ENCODE results near the gene WFIKKN2. TPM values are rescaled to one million over a fixed set of nuclear protein-coding genes. Genes with fewer than 3 reads are reported as not detected.

Gene WFIKKN2
- total RNA-seq, 4 donors from 2014 or later: 0.42 to 0.75 (median 0.60) TPM

DNA sequence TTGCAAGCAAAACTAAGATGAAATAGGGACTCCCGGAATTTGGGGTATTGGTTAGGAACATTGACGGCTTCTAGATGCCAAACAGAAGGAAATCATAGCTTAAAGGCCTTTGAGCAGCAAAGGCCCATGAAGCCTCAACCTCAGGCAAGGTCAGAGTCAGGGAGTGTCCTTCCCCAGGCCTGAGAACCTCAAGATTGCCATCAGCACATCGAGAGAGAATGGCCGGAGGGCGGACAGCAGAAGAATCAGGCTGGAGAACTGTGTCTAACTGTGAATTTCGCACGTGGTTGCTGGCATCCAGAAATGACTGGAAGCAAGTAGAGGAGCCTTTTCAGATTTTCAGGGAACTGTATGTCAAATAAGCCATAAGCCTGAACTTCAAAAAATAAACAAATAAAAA is 43.3 kb upstream of the WFIKKN2 start:
- WGBS: 95% methylated on average over 7 of the region's 7 CpGs
- no peaks in the 10 kb centered on the region for H3K27me3 ChIP-seq
- peaks cover 0 to 6% (median 1%) of the 10 kb centered on the region in 4 donors for H3K4me1 ChIP-seq
- H3K36me3 ChIP-seq: no peaks in the 10 kb centered on the region
- no peak for DNase-seq (ENCODE audit: extremely low spot score)
- H3K27ac ChIP-seq (replicated peaks in 1 of 4): no peak overlapping the region
- H3K4me3 ChIP-seq: no peak overlapping the region
- TF ChIP-seq POLR2A (IDR thresholded peaks at IDR 0.05; ENCODE audit: low read depth) (no peak), POLR2AphosphoS5 (IDR thresholded peaks at IDR 0.05) (no peak), EP300 (IDR thresholded peaks at IDR 0.05) (no peak)
- TF ChIP-seq, protein P1, sequence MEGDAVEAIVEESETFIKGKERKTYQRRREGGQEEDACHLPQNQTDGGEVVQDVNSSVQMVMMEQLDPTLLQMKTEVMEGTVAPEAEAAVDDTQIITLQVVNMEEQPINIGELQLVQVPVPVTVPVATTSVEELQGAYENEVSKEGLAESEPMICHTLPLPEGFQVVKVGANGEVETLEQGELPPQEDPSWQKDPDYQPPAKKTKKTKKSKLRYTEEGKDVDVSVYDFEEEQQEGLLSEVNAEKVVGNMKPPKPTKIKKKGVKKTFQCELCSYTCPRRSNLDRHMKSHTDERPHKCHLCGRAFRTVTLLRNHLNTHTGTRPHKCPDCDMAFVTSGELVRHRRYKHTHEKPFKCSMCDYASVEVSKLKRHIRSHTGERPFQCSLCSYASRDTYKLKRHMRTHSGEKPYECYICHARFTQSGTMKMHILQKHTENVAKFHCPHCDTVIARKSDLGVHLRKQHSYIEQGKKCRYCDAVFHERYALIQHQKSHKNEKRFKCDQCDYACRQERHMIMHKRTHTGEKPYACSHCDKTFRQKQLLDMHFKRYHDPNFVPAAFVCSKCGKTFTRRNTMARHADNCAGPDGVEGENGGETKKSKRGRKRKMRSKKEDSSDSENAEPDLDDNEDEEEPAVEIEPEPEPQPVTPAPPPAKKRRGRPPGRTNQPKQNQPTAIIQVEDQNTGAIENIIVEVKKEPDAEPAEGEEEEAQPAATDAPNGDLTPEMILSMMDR (IDR thresholded peaks at IDR 0.05): no peak
- intact Hi-C loops (cut with DNase I): no loop called here
- no peaks in the 10 kb centered on the region for H3K9me3 ChIP-seq

DNA sequence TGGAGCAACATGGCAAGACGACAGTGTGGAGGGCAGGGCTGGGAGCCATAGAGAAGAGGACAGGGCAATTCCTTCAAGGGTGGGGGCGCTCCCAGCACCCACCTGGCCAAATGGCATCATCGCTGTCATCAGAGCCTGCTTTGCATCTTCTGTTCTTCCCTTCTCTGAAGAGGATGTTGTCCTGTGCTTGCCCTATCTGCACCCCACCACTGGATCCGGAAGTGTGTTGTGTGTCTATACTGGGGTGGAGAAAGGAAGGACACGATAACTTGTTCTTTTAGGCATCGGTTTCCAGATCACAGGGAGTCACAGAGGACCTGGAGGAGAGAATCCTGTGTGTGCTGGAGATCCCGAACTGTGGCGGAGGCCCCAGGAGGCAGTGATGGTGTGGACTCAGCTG is 42.4 kb upstream of the WFIKKN2 start:
- H3K27me3 ChIP-seq: no peaks in the 10 kb centered on the region
- H3K27ac ChIP-seq (replicated peaks in 1 of 4): no peak overlapping the region
- peaks cover 0 to 6% (median 3%) of the 10 kb centered on the region in 4 donors for H3K4me1 ChIP-seq
- 79% methylated on average over 8 of the region's 8 CpGs for WGBS
- intact Hi-C loops (cut with DNase I): no loop called here
- H3K4me3 ChIP-seq: no peak overlapping the region
- no peaks in the 10 kb centered on the region for H3K36me3 ChIP-seq
- TF ChIP-seq, protein P1 (IDR thresholded peaks at IDR 0.05): no peak
- no peak for TF ChIP-seq POLR2A (IDR thresholded peaks at IDR 0.05; ENCODE audit: low read depth)
- no peak for TF ChIP-seq EP300 (IDR thresholded peaks at IDR 0.05)
- TF ChIP-seq POLR2AphosphoS5 (IDR thresholded peaks at IDR 0.05): no peak
- no peak for DNase-seq (ENCODE audit: extremely low spot score)
- H3K9me3 ChIP-seq: no peaks in the 10 kb centered on the region

DNA sequence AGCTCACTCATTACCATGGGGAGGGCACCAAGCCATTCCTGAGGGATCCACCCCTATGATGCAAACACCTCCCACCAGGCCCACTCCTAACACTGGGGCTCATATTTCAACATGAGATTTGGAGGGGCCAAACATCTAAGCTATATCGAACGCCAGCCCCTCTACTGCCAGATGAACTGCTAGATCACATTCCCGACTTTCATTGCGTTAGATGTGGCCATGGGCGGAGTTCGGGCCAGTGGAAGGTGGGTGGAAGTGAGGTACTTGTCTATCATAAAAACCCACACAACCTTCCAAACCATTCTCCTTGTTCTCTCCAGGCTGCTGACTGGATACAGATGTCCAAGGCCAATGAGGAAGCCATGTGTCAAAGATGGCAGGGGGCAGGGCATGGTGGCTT is 41.0 kb upstream of the WFIKKN2 start:
- peaks cover 0 to 6% (median 3%) of the 10 kb centered on the region in 4 donors for H3K4me1 ChIP-seq
- H3K27ac ChIP-seq (replicated peaks in 1 of 4): no peak overlapping the region
- H3K27me3 ChIP-seq: no peaks in the 10 kb centered on the region
- 98% methylated on average over 6 of the region's 6 CpGs for WGBS
- TF ChIP-seq POLR2A (IDR thresholded peaks at IDR 0.05; ENCODE audit: low read depth) (no peak), EP300 (IDR thresholded peaks at IDR 0.05) (no peak), POLR2AphosphoS5 (IDR thresholded peaks at IDR 0.05) (no peak)
- TF ChIP-seq, protein P1 (IDR thresholded peaks at IDR 0.05): no peak
- no peaks in the 10 kb centered on the region for H3K36me3 ChIP-seq
- intact Hi-C loops (cut with DNase I): no loop called here
- no peaks in the 10 kb centered on the region for H3K9me3 ChIP-seq
- DNase-seq (ENCODE audit: extremely low spot score): no peak
- no peak overlapping the region for H3K4me3 ChIP-seq

DNA sequence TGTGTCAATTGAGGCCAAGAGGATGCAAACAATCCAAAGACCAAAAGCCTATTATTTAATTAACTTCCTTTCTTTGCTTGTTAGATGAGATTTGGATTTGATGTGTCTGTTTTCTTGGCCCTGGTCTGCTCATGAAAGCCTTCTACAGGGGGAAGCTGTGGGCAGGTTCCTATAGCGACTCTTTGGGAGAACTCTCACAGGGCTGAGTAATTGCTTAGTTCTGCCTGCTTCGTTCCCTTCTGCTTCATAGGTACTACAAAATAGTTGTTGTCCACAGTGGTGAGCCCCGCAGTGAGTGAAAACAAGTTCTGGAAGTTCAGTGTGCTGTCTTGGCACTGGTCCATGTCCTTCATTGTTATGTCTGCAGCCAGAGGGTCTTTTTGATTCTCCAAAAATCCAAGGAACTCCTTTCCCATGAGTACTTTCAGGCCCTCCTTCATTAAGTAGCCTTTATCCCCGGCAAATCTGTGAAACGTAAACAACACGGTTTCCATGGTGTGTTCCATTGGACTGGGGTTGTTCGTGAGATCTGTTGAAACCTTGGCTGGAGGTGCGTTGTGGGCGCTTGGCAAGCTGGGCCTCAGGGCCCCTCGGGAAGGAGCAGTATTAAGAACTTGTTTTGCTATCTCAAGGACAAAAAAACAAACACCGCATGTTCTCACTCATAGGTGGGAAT is 38.1 kb upstream of the WFIKKN2 start:
- no peaks in the 10 kb centered on the region for H3K9me3 ChIP-seq
- intact Hi-C loops (cut with DNase I): no loop called here
- H3K27ac ChIP-seq (replicated peaks in 1 of 4): no peak overlapping the region
- no peak for DNase-seq (ENCODE audit: extremely low spot score)
- TF ChIP-seq POLR2AphosphoS5 (IDR thresholded peaks at IDR 0.05) (no peak), POLR2A (IDR thresholded peaks at IDR 0.05; ENCODE audit: low read depth) (no peak), EP300 (IDR thresholded peaks at IDR 0.05) (no peak)
- TF ChIP-seq, protein P1 (IDR thresholded peaks at IDR 0.05): no peak
- H3K4me1 ChIP-seq: peaks cover 0 to 6% (median 3%) of the 10 kb centered on the region in 4 donors
- WGBS: 38% methylated on average over 11 of the region's 11 CpGs
- no peaks in the 10 kb centered on the region for H3K36me3 ChIP-seq
- H3K27me3 ChIP-seq: no peaks in the 10 kb centered on the region
- no peak overlapping the region for H3K4me3 ChIP-seq

All from esophagus muscularis mucosa (tissue), 4 donors.